Measurements from ENCODE around the gene GMEB2.
"Not testable (repeated sequence)": the region's sequence is repeated elsewhere in the genome, so short reads cannot be mapped to it uniquely, and the experiment has no call there.

GMEB2 gene

DNA sequence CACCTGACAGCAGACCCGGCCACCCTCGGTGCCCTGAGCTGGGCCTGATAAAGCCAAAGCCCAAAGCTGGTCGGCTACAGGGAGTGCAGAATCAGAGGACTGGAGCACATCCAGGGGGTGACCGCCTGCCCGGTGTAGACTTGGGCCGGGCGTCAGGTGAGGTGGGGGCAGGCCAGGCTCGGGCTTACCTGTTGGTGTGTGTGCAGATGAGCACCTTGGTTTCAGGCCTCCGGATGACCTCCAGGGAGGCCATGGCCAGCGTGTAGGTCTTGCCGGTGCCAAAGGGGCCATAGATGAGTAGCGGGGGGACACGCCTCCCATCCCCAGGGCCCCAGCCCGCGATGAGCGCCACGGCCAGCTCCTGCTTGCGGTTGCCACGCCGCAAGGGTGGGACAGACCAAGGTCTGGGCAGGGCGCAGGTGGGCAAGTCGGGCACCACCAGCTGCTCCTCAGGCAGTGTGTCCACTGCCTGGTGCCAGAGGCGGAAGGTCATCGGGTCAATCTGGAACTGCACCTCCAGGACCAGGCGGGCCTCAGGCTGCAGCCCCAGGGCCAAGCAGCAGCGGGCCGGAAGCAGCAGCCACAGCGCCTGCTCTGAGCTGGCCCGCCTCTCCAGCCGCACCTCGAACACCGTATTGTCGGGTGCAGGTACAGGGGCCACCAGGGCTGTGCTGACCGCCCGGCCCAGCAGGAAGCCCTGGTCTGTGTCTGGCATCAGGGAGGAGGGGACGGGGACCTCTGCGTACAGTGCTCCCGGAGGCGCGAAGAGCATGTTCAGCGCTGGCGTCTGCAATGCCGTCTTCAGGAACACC, 58.5 kb downstream of the GMEB2 start:
- no peak for DNase-seq

GRCh38 chr20:63567386-63568169, 59.3 kb downstream of the GMEB2 start:
- DNase-seq, result peak; percentile 69

DNA sequence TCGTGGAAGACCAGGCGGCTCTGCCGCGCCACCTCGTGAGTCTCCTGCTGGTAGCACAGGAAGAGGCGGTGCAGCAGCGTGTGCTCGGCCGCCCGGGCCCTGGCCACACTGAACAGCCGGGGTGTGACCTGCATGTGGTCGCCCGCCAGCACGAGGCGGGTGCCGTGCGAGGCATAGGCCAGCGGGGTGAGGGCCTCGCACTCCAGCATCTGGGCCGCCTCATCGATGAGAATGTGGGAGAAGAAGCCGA, 59.8 kb downstream of the GMEB2 start:
- DNase-seq, result no peak

- no peak for DNase-seq
These were observed 60.3 kb downstream of the GMEB2 start for GRCh38 chr20:63566395-63567135.

GRCh38 chr20:63565699-63566335, 61.1 kb downstream of the GMEB2 start:
- DNase-seq, result no peak

- no peak for DNase-seq
These were observed 61.7 kb downstream of the GMEB2 start for GRCh38 chr20:63565021-63565698.

DNA sequence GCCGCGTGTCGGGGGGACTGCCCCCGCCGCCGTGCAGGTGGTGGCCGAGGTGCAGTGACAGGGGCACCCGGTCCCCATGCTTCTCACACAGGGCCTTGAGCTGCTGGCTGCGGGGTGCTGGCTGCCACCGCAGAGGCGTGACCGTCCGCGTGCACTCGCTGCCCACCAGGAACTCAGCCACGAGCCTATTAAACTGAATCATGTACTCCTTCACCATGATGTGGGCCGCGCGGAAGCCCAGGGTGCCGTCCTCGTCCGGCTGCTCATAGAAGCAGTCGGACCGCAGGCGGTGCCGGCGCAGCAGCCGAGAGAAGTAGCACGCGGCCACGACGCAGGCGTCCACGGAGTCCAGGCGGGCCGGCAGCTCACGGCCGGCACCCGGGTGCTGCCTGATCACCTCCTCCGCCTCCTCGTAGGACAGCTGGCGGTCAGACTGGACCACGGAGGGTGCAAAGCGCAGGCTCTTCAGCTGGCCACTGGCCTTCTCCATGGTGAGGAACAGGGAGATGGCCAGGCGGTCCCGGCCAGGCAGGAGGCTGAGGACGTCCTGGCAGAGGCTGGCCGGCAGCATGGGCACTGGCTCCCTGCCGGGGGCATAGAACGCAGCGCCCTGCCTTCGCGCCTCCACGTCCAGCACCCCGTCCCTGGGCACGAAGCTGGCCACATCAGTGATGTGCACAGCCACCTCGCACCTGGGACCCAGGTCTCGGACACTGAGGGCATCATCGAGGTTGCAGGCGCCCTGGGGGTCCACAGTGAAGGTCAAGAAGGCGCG, 62.7 kb downstream of the GMEB2 start:
- DNase-seq, result no peak

GRCh38 chr20:63563225-63563935, 63.5 kb downstream of the GMEB2 start:
- DNase-seq, result no peak

- no peak for DNase-seq
These were observed 64.3 kb downstream of the GMEB2 start for GRCh38 chr20:63562461-63563224.

GRCh38 chr20:63561624-63562396, 65.1 kb downstream of the GMEB2 start:
- no peak for DNase-seq

DNA sequence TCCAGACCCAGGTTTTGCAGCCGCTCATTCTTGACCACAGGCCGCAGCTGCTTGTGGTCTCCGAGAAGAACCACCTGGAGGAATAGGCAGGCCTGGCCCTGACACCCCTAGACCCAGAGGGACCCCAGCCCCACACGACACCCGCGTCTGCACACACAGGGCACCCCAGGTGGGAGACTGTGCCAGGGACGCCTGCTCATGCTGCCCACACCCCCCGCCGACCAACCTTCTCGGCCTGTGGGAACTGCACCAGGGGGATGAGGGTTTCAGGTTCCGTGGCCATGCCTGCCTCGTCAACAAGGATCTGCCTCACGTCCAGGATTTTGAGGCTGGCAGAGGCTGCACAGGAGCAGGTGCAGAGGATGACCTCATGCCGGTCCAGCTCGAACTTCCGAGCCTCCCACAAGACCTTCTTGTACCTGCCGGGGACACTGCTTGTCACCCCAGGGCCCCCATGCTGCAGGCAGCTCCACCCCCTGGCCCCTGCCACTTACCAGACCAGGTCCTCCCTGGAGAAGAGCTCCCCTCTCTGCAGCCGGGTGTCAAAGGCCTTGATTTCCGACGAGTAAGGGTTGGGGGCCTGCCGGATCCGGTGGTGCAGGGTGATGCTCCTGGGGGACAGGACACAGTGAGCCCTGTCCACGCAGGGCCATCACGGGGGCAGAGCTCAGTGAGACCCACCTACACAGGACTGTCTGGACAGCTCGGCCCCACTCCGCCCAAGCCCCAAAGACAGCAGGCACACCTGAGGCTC, 65.9 kb downstream of the GMEB2 start:
- DNase-seq, result no peak

DNA sequence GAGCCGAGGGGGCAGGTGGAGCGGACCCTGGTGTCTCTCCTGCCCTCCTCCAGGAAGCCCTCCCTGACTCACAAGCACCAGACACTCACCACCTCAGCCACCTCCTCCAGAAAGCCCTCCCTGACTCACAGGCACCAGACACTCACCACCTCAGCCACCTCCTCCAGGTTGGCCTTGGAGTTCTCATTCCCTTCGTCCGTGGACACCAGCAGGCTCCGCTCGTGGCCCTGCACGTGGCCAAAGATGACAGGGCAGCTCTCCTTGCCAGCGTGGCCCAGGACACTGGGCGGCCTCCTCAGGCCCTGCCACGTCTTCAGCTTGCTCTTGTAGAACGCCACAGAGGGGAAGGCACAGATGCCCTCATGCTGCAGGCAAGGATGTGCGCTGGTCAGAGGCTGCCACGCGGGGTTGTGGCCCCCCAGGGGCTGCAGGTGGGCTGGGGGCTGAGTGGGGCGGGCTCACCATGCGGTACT, 66.5 kb downstream of the GMEB2 start:
- DNase-seq, result no peak

GRCh38 chr20:63559485-63560332, 67.2 kb downstream of the GMEB2 start:
- not testable (repeated sequence) for DNase-seq

DNA sequence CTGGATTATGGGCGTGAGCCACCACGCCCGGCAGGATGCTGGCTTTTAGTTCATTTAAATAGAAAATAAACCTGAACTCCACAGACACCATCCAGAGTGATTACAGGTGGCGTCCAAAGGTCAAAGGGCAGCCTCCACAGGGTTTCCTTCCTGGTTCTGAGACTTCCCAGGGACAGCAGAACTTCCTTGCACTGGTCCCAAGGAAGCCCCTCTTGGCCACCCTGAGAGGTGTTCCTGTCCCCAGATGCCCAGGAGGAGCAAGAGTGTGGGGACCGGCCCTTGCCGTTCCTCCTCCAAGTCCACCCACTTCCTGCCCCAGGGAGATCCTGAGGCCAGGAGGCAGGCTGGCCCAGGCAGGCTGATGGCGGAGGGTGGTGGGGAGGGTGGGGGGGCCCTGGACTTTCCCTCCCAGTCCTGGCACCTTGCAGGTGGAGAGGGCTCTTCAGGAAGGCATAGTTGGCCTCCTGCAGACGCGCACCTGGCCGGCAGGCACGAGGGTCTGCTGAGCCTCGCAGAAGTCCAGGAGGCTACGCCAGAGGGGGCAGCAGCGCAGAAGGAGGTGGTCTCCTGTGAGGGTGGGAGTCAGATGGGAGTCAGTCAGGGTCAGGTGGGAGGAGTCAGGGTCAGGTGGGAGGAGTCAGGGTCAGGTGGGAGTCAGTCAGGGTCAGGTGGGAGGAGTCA, 68.0 kb downstream of the GMEB2 start:
- no peak for DNase-seq

GRCh38 chr20:63557481-63557891, 69.4 kb downstream of the GMEB2 start:
- no peak for DNase-seq

DNA sequence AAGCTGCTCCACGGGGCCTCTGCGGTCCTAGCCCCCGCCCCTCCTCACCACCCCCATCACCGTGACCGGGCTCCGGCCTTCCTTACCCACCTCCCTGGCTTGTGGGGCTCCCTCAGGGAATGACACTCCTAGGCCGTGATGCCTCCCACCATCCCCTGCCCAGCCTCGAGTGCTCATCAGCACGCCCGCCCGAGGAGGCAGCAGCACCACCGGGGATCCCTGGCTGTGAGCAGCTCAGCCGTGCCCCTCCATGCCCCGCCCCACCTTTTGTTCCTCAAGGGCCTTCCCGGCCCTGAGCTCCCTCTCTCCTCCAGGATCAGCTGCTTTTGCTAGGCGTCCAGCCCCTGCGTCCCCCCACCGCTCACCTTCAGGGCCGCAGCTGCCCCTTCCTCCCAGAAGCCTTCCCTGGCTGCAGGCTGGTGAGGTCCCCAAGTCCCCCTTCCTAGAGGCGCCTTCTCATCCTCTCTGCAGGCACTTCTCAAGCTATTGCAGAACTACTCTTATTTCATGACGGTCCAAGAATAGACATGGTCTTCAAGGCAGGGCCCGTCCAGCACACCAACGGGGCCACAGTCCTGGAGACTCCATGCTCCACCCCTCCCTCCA, 69.9 kb downstream of the GMEB2 start:
- DNase-seq, result no peak

Data from stimulated activated CD4-positive, alpha-beta T cell treated with anti-CD3 and anti-CD28 coated beads, Interleukin-15, amount 100 ng/mL, for 24 hours (primary cell).